Superior temporal gyrus (tissue), 1 donor: ENCODE measurements around the gene TVP23A.
"Not testable (repeated sequence)": the region's sequence is repeated elsewhere in the genome, so short reads cannot be mapped to it uniquely, and the experiment has no call there.

Experiments used
- DNase-seq: peaks from one replicate; pipeline ENCODE4 v3.0.0-alpha.2; 2016; ENCODE audit errors: extremely low spot score

The TVP23A gene

DNA sequence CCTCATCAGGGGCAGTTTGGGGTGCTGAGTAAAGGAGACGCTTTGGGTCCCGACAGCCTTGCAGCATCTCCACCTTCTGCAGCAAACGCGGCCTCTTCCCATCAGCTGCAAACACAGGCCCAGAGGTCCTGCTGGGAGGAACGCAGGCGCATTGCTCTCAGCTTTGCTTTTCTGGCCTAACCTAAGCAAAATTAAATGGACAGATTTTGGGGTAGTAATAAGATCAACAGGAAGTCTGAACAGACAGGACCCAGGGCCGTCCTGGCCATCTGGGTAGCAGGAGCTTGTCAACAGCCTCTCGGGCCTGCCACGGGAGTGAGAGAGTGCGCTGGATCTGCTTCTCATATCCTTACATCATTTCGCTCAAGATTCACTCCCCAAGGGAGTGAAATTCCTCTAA, 67.8 kb downstream of the TVP23A start:
- no peak for DNase-seq

DNA sequence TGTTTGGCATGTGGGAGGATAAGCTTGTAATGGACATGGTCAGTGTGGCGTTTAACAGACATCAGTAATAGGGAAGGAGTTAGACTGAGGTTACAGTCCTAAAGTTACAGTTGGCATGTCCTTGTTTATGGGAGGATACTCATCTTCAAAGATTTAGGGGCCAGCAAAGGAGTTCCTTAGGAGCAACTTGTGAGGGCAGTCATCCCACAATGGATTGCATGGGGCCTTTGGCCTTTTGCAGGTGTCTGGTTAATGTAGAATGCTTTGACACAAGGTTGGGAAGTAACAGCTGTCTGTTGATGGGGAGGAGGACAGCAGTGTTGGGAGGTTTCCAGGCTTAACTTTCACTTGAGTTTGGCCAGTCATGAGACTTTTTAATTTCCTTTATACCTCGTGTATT, 72.8 kb downstream of the TVP23A start:
- no peak for DNase-seq

DNA sequence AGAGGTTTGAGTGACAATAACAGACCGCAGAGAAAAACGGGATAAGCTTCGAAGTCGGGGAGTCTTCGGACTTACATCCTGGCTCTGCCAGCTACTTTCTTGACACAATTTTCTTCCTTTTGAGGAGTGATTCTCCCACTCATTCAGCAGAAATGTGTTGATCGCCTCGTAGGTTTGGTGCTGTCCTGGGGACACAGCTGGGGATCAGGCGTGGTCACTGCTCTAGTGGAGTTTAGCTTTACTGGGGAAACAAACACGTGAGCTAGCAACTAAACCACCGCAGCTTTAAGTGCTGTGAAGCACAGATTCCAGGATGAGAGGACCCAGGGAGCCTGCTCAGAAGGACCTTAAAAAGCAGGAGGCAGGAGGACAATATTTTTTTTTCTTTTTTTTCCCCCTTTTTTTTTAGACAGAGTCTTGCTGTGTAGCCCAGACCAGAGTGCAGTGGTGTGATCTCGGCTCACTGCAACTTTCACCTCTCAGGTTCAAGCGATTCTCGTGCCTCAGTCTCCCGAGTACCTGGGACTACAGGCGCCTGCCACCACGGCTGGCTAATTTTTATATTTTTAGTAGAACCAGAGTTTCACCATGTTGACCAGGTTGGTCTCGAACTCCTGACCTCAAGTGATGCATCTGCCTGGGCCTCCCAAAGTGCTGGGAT, 74.1 kb downstream of the TVP23A start:
- DNase-seq: no peak

DNA sequence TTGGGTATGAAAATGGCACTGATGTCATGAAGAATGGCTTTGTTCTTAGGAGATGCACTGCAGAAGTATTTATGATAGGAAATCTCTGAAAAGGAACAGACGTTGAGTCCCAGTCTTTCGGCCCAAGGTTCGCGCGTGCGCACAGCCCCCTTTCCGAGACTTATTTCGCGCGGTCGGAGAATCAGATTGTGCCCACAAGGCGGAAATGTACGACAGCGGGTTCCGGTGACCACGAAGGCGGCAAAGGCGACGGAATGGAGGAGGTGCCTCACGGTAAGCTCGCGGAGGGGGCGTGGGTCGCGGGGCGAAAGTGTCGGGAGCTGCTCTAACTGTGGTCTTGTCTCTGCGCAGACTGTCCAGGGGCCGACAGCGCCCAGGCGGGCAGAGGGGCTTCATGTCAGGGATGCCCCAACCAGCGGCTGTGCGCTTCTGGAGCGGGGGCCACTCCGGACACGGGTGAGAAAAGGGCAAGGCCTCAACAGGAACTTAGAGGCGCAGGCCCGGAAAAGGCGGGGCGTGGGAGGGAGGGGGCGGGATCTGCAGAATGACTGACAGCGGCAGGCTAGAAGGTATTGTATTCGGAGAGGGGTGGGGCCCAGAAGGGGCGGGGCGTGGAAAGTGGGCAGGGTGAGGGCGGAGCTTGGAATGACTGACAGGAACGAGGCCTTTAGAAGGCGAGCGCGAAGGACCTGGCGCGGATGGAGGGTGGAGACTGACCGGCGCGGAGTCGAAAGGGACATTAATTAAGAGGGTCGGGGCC, 74.8 kb downstream of the TVP23A start, which contains the start of gene NUBP1:
NUBP1 (plus strand) TSS at position 233 of the 760 bp plus-strand sequence; CDS start at position 255, 22 bp downstream.
- DNase-seq: peak; percentile 98

DNA sequence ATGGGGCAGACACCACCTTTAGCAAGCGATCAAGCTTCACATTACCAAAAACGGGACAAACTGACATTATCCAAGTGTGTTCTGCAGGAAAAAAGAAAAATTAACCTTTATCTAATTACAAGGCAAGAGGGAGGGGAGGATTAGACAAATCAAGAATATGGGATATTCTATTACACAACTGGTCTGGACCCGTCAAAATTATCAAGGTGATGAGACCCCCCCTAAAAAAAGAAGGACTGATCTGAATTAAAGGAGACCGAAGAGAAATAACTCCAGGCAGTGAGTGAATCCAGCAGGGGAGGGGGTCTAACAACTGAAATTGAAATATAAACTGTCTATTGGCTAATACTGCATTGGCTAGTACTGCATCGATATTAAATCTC, 75.4 kb downstream of the TVP23A start:
- no peak for DNase-seq

DNA sequence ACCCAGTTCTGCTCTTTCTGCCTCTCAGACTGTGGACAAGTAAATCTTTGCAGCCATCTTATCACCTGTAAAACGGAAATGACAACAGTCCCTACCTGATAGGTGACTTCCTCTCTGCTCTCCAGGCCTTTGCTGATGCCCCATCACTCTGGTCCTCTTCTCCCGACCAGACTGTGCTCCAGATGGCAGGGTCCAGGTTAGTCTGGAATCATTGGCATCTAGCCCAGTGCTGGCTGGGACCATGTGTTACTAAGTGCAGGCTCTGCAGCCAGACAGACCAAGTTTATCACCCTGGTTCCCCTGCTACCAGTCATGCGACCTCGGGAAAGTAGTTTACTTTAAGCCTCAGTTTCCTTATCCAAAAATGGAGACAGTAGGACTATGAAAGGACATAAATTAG, 76.8 kb downstream of the TVP23A start:
- DNase-seq: no peak

DNA sequence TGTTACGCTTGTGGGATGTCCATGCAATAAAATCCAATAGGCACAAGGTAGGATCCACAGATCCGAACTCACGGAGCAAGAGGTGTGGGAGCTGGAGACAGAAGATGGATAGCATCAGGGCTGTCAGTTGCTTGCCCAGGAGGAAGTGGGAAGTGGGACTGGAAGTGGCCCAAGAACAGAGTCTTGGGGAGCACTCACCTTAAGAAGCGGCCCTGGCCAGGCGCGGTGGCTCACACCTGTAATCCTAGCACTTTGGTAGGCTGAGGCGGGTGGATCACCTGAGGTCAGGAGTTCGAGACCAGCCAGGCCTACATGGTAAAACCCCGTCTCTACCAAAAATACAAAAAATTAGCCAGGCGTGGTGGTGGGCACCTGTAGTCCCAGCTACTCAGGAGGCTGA, 77.3 kb downstream of the TVP23A start:
- DNase-seq: not testable (repeated sequence)

DNA sequence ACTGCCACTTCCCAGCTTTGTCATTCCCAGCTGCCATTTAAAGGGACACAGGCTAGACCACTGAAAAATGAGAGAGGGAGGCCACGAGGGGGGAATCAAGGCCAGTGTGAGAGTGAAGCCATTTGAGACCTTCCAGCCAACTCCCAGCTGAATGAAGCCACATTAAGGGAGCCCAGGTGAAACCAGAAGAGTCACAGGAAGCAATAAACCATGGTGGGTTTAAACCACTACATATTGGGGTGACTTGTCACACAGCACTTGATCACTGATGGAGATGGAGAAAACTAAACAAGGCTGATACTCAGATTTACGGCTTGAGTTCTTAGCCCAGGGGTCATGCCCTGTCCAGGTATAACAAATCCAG, 77.8 kb downstream of the TVP23A start:
- no peak for DNase-seq

DNA sequence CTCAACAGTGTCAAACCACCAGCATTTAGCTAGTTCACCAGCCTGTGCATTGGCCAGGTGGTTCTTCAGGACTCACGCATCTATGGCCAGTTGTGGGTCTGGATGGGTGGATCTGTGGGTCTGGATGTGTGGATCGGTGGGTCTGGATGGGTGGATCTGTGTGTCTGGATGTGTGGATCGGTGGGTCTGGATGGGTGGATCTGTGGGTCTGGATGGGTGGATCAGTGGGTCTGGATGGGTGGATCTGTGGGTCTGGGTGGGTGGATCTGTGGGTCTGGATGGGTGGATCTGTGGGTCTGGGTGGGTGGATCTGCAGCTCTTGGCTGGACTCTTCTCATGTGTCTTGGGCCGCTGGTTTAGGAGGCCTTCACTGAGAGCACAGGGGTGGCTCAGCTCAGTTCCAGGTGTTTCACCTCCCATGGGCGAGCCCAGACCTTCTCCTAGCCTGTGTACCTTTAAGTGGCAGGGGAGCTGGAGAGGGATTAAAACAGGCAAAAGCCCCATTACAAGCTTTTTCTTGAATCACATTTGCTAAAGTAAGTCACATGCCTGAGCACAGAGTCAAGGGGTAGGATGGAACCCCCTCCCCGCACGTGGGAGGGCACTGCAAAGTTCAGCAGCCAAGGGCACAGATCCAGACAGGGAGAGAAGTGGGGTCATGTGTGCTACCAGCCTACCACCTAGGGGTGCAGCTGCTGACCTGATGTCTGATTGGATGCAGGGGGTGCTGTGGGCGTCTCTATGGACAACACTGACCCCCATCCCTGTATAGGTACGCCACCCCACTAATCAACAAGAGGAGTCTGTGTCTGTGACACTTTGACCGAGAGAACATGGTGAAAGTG, 78.4 kb downstream of the TVP23A start:
- DNase-seq: no peak

DNA sequence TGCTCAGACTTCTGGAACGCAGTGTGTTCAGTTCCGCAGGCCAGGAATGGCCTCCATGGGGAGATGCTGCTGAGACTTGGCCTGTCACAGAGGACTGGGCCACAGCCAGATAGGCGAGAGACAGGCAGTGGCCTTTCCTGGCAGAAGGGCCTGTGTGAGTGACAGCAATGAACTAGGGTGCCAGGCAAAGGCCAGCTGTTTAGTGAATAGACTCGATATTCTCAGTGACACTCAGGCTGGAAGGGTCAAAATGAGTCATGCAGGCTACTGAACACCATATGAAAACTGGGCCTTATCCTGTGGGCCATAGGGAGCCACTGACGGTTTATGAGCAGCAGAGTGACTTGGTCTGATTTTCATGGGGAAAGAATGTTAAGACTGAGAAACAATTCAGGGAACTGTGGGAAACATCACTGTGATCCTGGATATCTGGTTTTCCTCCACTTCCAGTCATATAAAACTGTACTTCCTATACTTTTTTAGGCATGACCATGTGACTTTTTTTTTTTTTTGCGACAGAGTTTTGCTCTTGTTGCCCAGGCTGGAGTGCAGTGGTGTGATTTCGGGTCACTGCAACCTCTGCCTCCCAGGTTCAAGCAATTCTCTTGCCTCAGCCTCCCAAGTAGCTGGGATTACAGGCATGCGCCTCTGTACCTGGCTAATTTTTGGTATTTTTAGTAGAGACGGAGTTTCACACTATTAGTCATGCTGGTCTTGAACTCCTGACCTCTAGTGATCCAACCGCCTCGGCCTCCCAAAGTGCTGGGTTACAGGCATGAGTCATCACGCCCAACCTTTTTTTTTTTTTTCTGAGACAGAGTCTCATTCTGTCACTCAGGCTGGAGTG, 80.1 kb downstream of the TVP23A start:
- peak; percentile 83 for DNase-seq

DNA sequence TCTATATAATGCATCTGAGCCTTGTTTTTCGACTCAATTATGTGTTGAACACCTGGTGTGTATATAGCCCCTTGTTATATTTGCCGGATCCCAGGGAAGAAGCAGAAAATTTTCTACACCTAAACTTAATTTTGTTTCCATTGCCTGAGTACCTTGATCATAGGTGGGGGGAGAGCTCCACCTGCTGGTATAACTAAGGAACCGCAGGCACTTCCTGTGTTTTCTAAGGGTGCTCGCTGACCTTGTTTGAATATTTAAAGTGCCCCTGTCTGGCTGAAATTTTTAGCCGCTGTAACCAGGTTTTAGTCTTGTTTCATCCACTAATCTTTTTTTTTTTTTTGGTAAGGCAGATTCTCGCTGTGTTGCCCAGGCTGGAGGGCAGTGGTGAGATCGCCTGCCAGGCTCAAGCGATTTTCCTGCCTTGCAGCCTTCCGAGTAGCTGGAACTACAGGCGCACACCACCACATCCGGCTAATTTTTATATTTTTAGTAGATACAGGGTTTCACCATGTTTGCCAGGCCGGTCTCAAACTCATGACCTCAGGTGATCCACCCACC, 81.4 kb downstream of the TVP23A start:
- DNase-seq: peak; percentile 93

DNA sequence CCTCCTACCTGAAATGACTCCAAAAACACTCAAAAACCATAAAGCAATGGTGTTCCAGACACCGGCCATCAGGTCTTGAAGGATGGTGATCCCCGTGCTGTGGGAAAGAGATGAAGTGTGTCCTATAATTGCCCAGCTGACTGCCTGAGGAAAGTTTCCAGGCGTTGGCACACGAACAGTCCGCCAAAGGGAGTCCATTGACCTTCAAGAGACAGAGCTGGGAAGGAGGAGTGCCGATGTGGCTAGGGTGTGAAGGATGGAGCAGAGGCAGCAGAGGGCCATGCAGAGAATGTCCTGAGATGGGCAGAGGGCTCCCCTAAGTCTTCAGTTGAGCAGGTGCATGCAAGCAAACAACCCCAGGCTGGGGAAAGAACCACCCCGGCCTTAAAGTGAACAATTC, 86.8 kb downstream of the TVP23A start:
- no peak for DNase-seq

DNA sequence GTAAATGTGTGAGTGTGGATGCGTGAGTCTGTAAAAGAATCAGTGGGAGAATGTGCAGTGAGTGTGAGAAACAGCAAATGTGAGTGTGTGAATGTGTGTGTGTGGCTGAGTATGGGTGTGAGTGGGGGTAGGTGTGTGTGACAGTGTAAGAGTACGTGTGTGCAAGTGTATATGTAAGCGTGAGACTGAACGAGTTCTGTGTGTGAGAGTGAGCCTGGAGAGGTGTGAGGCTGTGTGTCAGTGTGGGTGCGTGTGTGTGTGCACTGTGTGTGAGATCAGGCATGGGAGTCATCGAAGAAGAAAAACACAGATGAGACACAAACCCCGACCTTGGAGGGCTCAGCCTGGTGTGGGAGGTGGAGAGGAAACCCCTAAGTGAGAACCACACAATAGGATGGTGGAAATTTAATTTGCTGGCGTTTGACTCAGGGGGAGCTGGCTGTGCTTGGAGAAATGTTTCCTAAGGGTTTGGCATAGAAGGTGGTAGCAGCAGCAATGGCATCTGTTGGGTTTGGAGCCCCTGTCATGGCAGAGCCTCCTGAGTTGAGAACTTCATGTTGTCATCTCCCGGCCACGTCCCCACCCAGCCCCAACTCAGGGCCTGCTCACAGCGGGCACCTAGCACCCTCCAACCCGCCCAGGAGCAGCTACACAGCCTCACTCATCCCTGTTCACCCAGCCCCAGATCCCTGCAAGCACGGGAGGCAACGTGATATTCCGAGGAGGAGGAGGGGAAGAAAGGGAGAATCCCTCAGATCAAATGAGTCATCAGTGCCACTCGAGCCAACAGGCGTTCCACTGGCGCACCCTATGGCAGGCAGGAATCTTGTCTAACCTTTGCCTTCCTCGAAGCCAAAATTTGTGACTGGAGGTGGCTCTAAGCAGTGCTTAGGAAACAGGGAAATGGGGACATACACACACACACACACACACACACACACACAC, 89.2 kb downstream of the TVP23A start:
- DNase-seq: peak; percentile 22

DNA sequence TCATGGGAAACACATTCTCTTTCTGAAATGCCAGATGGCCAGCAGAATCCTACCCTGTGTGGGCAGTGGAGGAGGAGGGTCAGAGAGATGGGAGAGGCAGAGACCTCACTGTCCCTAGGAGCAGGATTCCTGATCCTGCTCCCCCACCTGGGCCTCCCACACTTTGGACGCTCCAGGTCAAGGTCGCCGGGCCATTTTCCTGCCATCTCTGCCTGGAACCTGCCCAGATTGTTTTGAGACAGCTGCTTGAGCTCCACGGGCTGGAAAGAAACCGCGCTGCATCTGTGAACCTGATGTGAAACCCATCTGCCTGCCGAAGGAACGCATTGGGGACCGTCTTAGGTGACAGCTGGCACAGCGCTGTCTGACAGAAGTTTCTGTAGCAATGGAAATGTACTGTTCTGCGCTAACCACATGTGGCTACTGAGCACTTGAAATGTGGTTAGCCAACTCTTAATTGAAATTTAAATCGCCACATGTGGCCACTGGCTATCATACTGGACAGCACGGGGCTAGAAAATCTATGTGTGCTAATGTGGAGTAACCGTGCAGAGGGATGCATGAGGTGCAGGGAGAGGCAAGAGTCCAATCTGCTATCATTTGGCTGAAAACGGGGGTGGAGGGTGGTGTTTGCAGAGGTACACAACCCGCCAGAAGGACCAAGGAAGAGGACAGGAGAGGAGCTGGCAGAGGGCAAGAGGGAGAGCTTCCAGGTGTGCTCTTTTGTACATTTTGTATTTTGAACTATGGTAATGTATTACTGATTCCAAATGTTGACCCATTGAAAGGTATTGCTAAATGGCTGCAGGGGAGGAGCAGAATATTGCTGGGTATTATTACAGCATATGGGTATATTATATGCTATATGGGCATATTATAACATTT, 90.3 kb downstream of the TVP23A start:
- DNase-seq: peak; percentile 18
